ENCODE measurements around the gene LPAR4.
"Not testable (repeated sequence)": the region's sequence is repeated elsewhere in the genome, so short reads cannot be mapped to it uniquely, and the experiment has no call there.

LPAR4 gene
- total RNA-seq, result 0.10 to 0.26 reads per million in 2 donors

- DNase-seq, result no peak
Observed at GRCh38 chrX:78747489-78747888, at the start of gene LPAR4. TSS of gene LPAR4 (plus strand) at chrX:78747720. CDS start at chrX:78754870, 7,150 bp downstream.

DNA sequence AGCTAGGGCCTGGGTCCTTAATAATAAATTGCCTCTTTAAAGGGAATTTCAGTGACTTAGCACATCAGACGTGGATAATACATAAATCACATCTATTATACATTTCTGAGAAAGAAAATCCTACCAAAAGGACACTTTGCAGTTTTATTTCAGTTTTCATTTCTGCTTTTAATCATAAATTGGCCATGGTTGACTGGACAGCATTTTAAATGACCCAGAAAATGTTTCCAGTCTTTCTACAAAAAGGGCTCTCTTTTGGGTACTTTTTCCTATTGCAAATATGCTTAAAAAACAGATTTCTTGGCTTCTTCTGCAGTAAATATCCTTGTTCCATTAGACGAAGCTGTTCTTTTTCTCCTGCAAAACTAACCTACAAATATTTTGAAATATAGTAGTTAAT is 41.4 kb upstream of the LPAR4 start:
- no peak for DNase-seq

- no peak for DNase-seq
Observed at GRCh38 chrX:78708262-78708661, 39.3 kb upstream of the LPAR4 start.

GRCh38 chrX:78708816-78709215 is 38.7 kb upstream of the LPAR4 start:
- DNase-seq, result no peak

GRCh38 chrX:78710171-78710570 is 37.3 kb upstream of the LPAR4 start:
- no peak for DNase-seq

GRCh38 chrX:78712336-78712735 is 35.2 kb upstream of the LPAR4 start:
- no peak for DNase-seq

DNA sequence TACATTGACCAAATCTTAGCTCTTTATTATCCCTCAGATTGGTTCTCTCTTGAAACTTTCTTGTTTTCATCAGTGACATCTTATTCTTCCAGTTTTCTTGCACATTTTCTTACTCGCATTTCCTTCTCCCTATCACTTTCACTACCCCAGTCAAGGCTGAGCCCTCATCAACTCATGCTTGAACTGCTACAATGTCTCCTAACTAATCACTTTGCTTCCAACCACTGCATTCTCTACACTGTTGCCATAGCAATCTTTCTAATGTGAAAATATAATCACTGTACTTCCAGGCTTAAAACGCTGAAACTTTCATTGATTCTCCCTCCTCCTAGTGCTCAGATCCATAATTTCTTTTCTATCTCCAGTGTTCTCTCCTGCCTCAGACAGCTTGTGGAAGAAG is 22.2 kb upstream of the LPAR4 start:
- no peak for DNase-seq

- no peak for DNase-seq
Observed at GRCh38 chrX:78746496-78746895, 1.0 kb upstream of the LPAR4 start.

DNA sequence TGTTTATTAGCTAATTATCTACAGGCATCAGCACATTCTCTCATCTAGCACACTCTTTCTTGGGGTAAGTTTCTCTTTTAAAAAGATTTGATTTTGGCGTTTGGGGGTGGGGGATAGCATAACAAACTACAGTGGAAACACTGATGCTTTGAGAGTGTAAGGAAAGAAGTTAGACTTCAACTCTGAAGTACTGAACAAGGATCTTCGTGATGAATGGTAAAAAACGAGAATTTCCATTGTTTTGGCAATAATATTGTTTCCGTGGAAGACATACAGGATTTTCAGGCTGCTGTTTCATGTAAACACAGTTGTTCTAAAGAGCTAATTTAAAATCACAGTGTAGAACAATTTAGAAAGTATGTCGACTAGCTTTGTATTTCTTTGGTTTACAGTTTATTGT is 451 bp downstream of the LPAR4 start:
- DNase-seq, result no peak

DNA sequence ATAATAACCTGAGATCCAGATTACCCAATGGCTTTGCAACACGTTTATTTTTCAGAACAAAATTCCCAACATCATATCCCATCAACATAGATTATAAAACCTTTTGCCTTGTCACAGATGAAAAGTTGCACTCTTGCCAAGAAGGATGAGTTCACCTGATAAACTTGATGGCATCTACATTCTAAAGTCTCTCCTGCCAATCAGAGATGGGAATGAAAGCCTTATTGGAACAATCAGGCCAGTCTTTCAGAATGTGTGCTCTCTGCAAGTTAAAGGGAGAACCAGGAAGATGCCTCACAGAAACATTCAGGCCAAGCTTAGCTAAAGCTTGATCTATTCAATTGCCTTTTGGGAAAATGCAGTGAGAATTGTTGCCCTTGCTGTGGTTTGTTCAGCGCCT is 1.3 kb downstream of the LPAR4 start:
- DNase-seq, result no peak

- no peak for DNase-seq
Observed at GRCh38 chrX:78753571-78753970, 6.1 kb downstream of the LPAR4 start.

DNA sequence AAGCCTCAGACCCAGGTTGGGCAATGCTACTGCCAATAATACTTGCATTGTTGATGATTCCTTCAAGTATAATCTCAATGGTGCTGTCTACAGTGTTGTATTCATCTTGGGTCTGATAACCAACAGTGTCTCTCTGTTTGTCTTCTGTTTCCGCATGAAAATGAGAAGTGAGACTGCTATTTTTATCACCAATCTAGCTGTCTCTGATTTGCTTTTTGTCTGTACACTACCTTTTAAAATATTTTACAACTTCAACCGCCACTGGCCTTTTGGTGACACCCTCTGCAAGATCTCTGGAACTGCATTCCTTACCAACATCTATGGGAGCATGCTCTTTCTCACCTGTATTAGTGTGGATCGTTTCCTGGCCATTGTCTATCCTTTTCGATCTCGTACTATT is 7.4 kb downstream of the LPAR4 start:
- no peak for DNase-seq

DNA sequence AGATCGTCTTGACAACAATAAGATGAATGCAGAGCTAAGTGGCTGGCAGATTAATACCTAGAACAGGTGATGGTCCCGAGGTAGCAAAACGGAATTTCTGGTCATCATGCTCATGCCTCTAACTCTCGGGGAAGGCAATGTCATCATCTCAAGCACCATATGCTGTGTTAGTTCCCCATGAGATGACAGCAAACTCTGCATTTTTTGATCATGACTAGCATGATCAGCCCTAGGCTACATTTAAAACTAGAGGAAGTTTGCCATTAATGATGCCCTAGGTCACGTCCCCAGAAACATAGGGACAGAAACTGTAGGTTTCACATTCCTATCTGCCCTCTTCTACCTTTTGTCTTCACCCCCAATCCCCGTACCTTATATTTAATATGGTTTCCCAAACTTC is 11.6 kb downstream of the LPAR4 start:
- DNase-seq, result no peak

GRCh38 chrX:78769101-78769755 is 21.7 kb downstream of the LPAR4 start:
- no peak for DNase-seq

DNA sequence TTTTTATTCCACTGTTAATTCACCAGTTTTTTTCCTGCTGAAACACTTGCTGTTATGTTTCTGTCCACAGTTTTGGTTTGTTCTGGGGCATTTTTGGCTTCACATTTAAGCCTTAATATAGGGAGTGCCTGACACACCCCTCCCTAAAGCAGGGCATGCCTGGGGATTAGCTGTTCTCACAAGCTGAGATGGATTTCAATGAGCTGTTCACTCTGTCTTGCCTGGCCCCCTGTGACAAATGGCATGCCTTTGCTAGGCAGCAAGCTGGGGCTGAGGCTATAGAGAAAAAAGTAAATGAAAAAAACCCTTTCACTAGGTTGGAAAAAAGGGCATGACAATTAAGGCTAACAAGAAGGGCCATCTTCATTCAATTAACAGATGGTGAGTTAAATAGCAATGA is 22.4 kb downstream of the LPAR4 start:
- no peak for DNase-seq

DNA sequence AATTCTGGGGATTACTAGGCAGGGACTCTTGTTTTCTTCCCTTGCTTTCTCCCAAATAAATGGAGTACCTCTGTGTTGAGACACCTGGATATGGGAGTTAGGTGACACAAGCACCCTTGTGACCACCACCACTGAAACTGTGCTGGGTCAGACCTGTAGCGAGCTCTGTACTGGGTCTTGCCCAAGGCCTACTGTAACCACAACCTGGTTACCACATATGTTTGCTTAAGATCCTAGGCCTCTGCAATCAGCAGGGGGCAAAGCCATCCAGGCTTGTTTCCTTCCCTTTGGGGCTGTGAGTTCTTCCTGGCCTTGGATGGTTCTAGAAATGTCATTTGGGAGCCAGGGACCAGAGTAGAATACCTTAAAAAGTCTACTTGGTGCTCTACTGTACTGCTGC is 49.4 kb downstream of the LPAR4 start:
- DNase-seq, result no peak

- DNase-seq, result no peak
Observed at GRCh38 chrX:78800114-78800513, 52.6 kb downstream of the LPAR4 start.

DNA sequence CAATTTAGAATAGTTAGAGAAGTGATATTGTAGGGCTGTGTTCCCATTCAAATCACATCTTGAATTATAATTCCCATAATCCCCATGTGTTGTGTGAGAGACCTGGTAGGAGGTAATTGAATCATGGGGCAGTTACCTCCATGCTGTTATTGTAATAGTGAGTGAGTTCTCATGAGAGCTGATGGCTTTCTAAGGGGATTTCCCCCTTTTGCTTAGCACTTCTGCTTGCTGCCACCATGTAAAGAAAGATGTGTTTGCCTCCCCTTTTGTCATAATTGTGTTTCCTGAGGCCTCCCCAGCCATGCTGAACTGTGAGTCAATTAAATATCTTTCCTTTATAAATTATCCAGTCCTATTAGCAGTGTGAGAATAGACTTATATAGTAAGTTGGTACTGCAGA is 53.2 kb downstream of the LPAR4 start:
- DNase-seq, result no peak

- no peak for DNase-seq
Observed at GRCh38 chrX:78801522-78801921, 54.0 kb downstream of the LPAR4 start.

DNA sequence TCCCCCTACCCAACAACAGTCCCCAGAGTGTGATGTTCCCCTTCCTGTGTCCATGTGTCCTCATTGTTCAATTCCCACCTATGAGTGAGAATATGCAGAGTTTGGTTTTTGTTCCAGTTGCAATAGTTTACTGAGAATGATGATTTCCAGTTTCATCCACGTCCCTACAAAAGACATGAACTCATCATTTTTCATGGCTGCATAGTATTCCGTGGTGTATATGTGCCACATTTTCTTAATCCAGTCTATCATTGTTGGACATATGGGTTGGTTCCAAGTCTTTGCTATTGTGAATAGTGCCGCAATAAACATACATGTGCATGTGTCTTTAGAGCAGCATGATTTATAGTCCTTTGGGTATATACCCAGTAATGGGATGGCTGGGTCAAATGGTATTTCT is 55.0 kb downstream of the LPAR4 start:
- not testable (repeated sequence) for DNase-seq

Data from activated gamma-delta T cell (primary cell).